HG02642 (cell line): ENCODE data around the gene OR10K2.
"Not testable (repeated sequence)": the region's sequence is repeated elsewhere in the genome, so short reads cannot be mapped to it uniquely, and the experiment has no call there.

Experiments
- ATAC-seq: cut with Tn5 transposase; IDR thresholded peaks from one replicate; pipeline ENCODE4 v1.9.1; 2021; ENCODE audit warnings: mild to moderate bottlenecking; ENCODE audit not compliant: unreplicated experiment, poor library complexity

The OR10K2 gene

DNA sequence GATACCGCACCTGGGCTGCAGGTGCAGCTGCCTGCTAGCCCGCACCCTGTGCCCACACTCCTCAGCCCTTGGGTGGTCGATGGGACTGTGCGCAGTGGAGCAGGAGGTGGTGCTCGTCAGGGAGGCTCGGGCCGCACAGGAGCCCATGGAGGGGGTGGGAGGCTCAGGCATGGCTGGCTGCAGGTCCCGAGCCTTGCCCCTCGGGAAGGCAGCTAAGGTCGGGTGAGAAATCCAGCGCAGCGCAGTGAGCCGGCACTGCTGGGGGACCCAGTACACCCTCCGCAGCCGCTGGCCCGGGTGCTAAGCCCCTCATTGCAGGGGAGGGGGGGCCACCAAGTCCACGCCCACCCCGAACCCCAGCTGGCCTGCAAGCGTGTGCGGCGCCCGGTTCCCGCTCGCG is 51.9 kb downstream of the OR10K2 start:
- not testable (repeated sequence) for ATAC-seq

DNA sequence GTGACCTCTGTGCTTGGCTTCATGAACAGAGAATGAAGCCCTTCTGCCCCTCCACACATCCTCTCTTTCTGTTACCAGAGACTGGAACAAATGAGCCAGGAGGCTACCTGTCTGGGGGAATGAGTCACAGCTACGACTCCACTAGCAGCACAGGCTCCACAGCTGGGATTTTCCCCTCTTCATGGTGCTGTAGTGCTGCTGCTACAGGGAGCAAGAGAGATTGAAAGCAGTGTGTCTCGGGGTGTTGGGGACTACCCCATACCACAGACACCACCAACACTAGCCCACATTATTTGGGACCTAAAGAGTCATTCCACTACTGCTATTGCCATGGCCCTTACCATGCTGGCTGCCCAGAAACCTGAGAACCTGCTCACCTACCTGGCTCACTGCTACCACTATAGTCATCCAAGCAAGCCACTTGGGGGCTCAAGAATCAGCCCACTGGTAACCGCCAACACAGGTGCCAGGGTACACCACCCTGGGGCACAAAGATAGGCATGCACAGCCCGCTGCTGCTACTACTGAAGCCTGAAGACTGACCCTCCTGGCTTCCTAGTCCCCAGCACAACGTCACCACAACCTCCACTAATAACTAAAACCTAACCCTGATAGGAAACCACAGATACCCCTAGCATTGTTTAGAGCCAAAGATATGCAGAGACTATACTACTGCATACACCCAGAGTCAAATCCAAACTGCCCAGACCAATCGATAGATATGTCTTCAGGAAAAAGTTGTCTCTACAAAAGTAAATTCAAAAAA is 54.7 kb downstream of the OR10K2 start:
- peak; percentile 95 for ATAC-seq
